ENCODE measurements around the gene DCLRE1B. TPM values are rescaled to one million over a fixed set of nuclear protein-coding genes. Genes with fewer than 3 reads are reported as not detected.

DCLRE1B gene
- 6.3 and 6.8 TPM in 2 replicates for total RNA-seq

DNA sequence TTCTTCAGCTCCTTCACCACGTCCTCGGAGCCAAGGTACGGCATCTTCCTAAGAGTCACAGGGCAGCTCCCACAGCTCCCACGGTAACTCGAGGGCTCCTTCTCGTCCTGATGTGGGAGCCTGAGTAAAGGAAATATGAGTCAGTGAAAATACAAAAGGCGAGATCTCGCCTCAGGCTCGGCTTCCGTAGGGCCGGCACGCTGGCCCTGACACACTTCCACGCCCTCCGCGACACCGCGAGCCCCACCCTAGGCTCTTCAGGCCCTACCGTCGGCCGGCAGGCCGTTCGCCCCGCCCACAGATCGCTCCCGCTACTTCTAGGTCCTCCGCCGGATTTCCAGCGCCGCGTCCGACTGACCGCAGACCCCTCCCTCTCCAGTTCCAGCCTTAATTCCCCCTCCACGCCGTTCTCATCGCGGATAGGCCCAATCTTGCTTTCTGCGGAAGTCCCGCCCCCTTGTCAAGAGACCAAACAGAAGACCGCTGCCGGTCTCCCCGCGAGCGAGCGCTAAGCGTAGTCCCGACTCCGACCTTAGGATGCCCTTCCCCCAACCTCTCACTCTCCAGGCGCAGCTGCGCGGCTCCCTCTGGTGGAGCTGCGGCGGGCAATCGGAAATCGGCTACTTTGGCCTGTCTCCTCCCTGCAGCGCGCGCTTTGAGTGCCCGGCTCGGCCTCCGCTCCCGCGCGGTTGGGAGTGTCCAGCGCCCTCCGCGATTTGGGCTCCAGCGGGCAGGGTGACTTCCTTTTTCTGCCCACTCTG is at the start of gene DCLRE1B, which contains the start of gene AP4B1:
Gene DCLRE1B (plus strand): TSS at position 653 of the 761 bp plus-strand sequence. CDS start 261 bp downstream, outside the sequence.
Gene AP4B1 (minus strand): TSS at position 126 of the 761 bp plus-strand sequence. CDS start 82 bp downstream, at position 44.

GRCh38 chr1:113871597-113872113 is 33.5 kb upstream of the DCLRE1B start, which contains the start of gene PTPN22:
PTPN22 (minus strand) TSS chr1:113871712.

DNA sequence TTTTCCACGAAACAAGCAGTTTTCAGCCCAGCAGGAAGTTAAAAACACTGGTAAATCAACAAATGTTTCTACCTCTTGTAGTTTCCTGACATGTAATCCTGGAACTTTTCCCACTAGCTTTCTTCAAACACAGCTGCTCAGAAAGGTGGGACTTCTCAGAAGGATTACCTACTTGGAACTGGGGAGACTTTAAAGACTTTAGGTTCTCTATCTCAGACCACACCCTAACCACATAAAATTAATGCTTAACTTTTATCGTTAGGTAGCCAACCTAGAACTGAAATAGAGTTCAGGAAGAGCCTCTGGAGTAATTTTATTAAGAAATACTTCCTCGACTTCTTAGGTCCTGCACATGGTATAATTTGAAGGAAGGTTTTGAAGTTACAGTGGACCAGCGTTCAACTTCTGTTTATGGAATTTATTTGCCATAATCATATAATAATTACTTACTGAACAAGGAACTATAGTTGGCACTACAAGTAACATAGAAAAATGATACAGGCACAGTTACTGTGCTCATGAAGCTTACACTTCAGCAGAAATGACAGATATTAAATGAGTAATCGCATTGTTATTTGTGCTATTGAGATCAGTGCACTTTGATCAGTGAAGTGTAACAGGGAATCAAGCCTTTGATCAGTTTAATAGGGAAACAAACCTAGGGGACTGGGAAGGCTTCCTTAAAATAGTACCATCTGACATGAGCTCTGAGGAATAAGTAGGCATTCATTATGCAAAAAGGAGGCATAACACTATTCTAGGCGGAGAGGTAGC is 17.5 kb upstream of the DCLRE1B start, which contains the start of gene BCL2L15:
Gene BCL2L15 (minus strand): TSS at position 180 of the 774 bp plus-strand sequence. CDS start 206 bp downstream, outside the sequence.

DNA sequence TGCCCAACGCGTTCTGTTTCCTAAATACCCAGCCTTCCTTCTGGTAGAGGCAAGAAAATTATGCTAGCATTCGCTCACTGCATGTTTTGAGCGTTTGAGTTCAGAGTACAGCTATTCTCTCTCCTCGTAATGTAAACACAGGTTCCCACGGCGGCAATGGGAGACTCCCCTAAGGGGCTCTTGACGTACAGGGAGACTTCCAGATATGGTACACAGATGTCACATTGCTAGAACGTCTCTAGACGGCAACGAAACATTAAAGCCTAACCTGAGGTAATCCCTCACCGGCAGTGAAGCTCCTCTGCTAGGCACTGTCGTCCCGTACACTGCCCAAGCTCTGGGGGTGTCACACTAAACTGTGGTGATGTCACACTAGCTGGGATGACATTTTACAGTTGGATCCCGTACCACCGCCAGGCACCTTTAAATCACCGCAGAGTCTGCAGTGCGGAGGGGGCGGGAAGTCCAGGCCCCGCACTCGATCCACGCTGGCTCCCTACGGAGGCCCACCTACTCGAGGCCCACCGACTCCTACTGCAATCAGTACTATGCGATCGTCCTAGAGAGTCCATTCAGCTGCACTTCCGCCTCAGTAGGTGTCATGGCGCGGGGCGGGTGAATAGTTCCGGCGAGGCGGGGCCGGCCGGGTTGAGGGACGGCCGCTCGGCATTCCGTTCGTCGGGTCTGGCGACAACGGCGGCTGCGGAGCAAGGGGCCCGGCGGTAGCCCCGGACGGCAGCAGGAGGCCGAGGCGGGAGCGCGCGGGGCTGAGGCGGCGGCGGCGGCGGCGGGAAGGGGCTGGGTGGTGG is 24.0 kb downstream of the DCLRE1B start, which contains the start of gene HIPK1:
Gene HIPK1 (plus strand): TSS at position 384 of the 809 bp plus-strand sequence.

Other genes starting within 250 kb of the DCLRE1B start
- gene PHTF1, start 145.8 kb upstream of the DCLRE1B start, total RNA-seq, result 10.9 and 13.2 TPM in 2 replicates
- gene RSBN1, start 92.8 kb upstream of the DCLRE1B start, total RNA-seq, result 5.2 and 7.9 TPM in 2 replicates
- gene PTPN22, start 33.6 kb upstream of the DCLRE1B start, total RNA-seq, result 0.49 and 1.1 TPM in 2 replicates
- 0.42 TPM in 1 of 2 replicates, not detected in the other for gene BCL2L15, start 17.7 kb upstream of the DCLRE1B start, total RNA-seq
- 6.1 and 11.7 TPM in 2 replicates for gene AP4B1, start 527 bp upstream of the DCLRE1B start, total RNA-seq
- 11.6 and 21.6 TPM in 2 replicates for gene HIPK1, start 24.0 kb downstream of the DCLRE1B start, total RNA-seq
- gene OLFML3, start 74.1 kb downstream of the DCLRE1B start, total RNA-seq, result 0.65 and 1.3 TPM in 2 replicates
- not detected in 2 replicates for gene SYT6, start 248.5 kb downstream of the DCLRE1B start, total RNA-seq

Data from airway epithelial cell (primary cell).